Bronchial epithelial cell (primary cell): ENCODE results near the gene ONECUT3. TPM values are rescaled to one million over a fixed set of nuclear protein-coding genes. Genes with fewer than 3 reads are reported as not detected.

Experiments used
- DNase-seq: peaks from one replicate; pipeline ENCODE4 v3.0.0-alpha.2; 2010; ENCODE audit warnings: low read depth
- FAIRE-seq: peaks from 2 replicates; lab custom pipeline; 2011; peaks lifted over from hg19 to GRCh38; lab: Jason Lieb, UNC
- H3K27me3 ChIP-seq: 2 replicates; pipeline ENCODE4 v1.5.1; 2011; ENCODE audit warnings: low read length; ENCODE audit not compliant: control insufficient read depth, insufficient read depth
- H3K36me3 ChIP-seq: 2 replicates; pipeline ENCODE4 v1.5.1; 2011; ENCODE audit warnings: low read length; ENCODE audit not compliant: control insufficient read depth, insufficient read depth
- H3K4me3 ChIP-seq: 2 replicates; pipeline ENCODE4 v1.5.1; 2011; ENCODE audit warnings: mild to moderate bottlenecking, low read depth, low read length, control low read depth
- CTCF ChIP-seq: IDR thresholded peaks from 2 replicates; pipeline ENCODE4 v1.5.1; 2011; ENCODE audit warnings: mild to moderate bottlenecking, moderate library complexity, low read length, control low read depth, inconsistent platforms; ENCODE audit not compliant: insufficient read depth, severe bottlenecking
- total RNA-seq: library from RNA; depleted of rRNA; stranded (reverse); fragments of >200 nt; gene quantifications from 2 replicates; pipeline ENCODE4 v1.2.1, GENCODE V29; 2014

ONECUT3 gene
- total RNA-seq, 1 donor from 2014 or later = under 0.01 TPM

GRCh38 chr19:1734321-1734966 is 18.9 kb upstream of the ONECUT3 start:
- Histone ChIP-seq H3K4me3 (no peak overlapping the region), H3K36me3 (no peaks in the 10 kb centered on the region), H3K27me3 (peaks cover 3% of the 10 kb centered on the region)
- DNase-seq = no peak
- no peak for FAIRE-seq
- no peak for TF ChIP-seq CTCF

DNA sequence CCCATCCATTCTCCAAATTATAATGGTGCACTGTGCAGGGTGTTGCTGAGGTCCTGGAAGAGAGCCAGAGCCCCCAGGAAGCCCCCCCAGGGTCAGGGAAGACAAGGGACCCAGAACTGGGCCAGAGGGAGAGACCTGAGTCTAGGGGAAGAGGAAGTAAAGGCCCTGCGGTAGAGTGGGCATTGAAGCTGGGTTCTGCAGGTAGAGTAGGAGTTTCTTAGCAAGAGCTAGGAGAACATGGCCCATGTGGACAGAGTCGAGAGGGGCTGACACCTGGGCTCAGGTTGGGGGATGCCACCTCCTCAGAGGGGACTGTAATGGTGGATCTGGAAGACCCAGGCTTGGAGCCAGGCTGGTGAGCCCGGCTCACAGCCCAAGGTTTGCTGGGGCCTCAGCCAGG is 17.0 kb upstream of the ONECUT3 start:
- FAIRE-seq (no peak), DNase-seq (no peak)
- no peaks in the 10 kb centered on the region for H3K36me3 ChIP-seq
- no peak overlapping the region for H3K4me3 ChIP-seq
- TF ChIP-seq CTCF = no peak
- H3K27me3 ChIP-seq = peaks cover 3% of the 10 kb centered on the region

DNA sequence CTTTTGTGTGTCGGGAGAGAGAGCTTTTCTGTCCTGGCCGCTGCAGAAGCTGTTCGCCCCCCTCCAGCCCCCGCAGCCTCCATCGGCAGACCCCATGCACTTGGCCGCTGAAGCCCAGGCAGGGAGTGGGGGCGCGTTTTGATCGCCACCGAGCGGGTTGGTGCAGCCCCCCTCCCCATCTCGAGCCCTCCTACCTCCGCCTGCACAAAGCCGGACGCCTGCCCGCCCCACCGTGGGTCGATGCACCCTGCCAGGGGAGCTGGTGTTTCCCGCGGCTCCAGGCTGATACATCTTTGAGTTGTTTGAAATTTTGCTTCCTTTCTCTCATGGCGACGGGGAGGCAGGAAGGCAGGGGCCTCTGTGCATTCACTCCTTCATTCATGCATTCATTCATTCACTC is 16.4 kb upstream of the ONECUT3 start:
- Histone ChIP-seq H3K36me3 (no peaks in the 10 kb centered on the region), H3K27me3 (peaks cover 3% of the 10 kb centered on the region), H3K4me3 (no peak overlapping the region)
- no peak for TF ChIP-seq CTCF
- FAIRE-seq (no peak), DNase-seq (no peak)

DNA sequence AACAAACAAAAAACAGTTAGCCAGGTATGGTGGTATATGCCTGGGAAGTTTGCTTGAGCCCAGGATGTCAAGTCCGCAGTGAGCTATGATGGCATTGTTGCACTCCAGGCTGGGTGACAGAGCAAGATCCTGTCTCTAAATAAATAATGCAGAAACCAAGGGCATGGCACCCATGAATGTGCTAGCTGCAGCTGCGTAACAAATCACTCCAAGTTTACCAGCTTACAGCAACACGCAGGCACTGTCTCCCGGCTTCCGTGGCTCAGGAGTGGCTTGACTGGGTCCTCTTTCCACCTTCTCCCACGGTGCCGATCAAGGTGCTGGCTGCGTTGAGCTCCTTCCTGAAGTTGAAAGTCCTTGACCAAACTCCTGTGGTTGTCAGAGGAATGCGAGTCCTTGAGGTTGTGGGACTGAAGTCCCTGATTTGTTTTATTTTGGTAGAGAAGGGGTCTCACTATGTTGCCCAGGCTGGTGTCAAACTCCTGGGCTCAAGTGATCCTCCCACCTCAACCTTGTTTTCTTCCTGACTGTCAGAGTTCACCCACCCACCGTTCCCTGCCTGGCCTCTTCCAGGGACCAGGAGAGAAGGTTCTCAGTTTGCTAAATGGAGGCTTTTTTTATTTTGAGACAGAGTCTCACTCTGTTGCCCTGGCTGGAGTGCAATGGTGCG is 13.2 kb upstream of the ONECUT3 start:
- H3K27me3 ChIP-seq = peaks cover 2% of the 10 kb centered on the region
- no peak for FAIRE-seq
- TF ChIP-seq CTCF = no peak
- H3K4me3 ChIP-seq = no peak overlapping the region
- H3K36me3 ChIP-seq = no peaks in the 10 kb centered on the region
- DNase-seq = no peak

- TF ChIP-seq CTCF = no peak
- Histone ChIP-seq H3K4me3 (no peak overlapping the region), H3K27me3 (no peaks in the 10 kb centered on the region), H3K36me3 (no peaks in the 10 kb centered on the region)
- no peak for DNase-seq
- no peak for FAIRE-seq
Measured at GRCh38 chr19:1742989-1743696, 10.2 kb upstream of the ONECUT3 start.
